Left renal cortex interstitium (tissue), 4 donors: ENCODE measurements around the gene SHPK. TPM values are rescaled to one million over a fixed set of nuclear protein-coding genes. Genes with fewer than 3 reads are reported as not detected.

Source experiments
- DNase-seq, 4 donors: peaks; one replicate each; pipeline ENCODE4 v3.0.0-alpha.2; 2013; ENCODE audit warnings: low read depth in 4 of 4, low spot score in 2 of 4, missing footprints in 1 of 4
- polyA plus RNA-seq, 4 donors: library from polyadenylated mRNA; unstranded; fragments of 120-200 nt; gene quantifications; one replicate each; pipeline ENCODE4 v1.2.1, GENCODE V29; 2013; ENCODE audit not compliant: insufficient read length in 4 of 4

Gene SHPK
- polyA plus RNA-seq, 4 donors, result 12.6 to 19.1 (median 18.2) TPM

DNA sequence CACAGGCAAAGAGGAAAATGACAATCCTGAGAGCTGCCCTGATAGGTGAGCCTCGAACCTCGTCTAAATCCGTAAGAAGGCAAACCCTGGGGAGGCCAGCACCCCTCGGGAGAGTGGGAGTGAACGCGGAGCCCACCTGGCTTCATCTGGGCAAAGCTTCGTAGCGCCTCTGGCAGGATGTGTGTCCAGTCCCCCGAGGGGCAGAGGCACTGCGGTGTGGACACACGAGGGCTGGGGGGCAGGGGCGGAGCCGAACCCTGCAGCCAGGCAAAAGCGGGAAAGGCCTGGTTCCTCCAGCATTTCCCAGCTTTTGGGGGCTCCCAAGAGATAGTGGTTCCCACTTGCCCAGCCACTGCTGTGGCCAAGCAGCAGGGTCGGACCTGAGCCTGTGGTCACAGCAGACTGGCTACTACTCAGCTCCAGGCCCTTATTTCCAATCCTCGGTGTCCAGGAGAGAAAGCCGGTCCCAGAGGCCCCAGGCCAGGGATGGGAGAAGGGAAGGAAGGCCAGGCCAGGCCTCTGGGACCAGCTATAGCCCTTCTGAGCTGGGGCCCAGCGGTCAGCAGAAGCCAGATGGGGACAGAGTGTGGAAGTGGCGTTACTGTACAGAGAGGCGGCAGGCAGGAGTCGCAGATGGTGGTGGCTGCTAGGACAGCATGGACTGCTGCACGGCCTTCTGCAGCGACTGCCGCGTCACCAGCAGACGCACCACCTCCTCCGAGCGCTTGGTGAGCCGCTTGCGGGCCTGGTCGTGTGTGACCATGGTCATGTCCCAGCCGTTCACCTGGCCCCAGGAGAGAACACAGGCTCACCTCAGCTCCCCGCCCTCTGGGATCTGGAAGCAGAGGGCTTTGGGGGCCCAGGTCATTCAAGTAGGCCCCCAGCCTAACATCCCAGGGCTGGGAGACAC is 27.3 kb upstream of the SHPK start:
- DNase-seq, result no peak

DNA sequence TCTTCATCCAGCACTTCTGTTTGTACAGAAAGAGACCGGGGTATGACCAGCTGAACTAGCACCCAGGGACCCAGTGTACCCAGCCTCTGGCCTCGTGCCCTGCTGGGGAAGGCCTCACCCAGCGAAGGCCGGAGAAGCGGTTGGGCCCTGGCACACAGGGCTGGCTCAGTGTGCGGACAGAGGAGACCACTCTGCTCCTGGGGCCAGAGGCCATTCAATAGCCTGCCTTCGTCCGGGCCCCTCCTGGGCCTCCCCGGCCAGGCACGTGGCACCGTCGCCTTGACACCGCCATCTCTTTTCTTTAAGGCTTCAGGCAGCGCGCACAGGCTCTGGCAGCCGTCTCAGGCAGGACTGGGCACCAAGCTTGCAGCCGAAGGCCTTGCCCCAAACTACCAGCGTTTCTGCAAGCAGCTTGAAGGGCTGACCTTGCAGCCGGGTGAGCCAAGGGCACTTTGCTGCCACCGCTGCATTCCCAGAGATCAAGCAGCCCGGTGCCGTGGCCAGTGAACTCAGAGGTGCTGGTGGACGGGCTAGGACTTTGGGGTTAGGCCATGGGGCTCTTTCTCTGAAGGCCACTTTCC is 24.4 kb upstream of the SHPK start:
- no peak for DNase-seq

DNA sequence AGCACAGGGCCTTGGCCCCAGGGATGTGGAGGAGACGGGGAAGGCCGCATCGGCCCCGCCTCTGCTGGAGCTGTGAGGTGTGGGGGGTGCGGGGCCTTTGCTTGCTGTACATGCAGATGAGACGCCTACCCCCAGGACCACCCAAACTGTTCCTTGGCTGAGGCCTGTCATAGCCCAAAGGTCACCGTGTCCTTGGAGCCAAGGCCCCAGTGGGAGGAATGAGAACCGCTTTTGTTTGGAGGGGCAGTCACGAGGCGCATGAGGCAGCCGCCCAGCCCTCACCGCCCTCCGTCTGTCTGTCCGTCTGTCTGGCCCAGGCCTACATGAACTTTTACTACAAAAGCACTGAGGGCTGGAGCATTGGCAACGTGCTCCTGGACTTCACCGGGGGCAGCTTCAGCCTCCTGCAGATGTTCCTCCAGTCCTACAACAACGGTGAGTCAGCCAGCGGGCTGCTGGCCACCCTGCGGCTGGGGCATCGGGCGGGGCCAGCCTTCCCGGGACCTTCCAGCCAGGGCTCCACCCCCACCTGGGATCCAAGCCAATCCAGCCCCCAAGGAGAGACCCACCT is 23.6 kb upstream of the SHPK start:
- no peak for DNase-seq

DNA sequence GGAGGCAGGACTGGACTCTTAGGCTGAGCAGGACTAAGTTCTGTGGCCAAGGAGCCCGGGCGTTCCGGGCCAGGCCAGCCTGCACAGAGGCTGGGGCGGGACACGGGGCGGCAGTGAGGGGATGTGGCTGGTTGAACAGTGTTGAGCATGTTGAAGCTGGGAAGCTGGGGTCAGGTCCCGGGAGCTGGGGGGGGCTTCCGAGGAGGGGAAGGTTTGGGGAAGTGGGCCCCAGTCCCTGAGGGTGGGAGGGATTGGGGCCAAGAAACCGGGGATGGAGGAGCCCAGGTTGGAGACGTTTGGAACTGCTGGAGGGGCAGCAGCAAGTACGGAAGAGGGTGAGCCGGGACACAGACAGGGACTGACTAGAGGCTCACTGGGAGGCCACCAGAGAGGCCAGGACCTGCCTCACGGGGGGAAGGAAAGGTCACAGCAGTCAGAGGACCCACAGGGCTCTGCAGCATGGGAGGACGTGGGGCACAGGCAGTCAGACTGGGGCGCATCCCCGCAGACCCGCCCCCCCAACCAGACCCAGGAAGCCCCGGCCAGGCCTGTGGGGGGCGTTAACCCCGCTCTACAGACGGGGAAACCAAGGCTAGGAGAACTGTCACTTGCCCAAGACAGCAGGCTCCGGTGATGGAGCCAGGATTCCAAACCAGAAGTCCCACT is 22.9 kb upstream of the SHPK start:
- DNase-seq, result no peak

- no peak for DNase-seq
These were observed 22.1 kb upstream of the SHPK start for GRCh38 chr17:3657874-3658783.

DNA sequence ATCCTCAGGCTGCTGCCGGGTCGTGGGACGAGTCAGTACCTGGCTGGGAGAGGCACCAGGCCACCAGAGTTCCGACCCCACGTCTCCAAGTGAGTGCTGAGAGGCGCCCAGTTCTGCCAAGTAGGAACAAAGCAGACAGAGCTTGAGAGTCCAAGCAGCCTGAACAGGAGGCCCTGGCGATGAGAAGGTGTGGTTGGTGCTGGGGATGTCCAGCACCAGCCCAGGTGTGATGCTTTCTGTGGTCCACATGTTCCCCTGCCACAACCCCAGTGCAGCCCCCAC is 21.5 kb upstream of the SHPK start:
- no peak for DNase-seq

DNA sequence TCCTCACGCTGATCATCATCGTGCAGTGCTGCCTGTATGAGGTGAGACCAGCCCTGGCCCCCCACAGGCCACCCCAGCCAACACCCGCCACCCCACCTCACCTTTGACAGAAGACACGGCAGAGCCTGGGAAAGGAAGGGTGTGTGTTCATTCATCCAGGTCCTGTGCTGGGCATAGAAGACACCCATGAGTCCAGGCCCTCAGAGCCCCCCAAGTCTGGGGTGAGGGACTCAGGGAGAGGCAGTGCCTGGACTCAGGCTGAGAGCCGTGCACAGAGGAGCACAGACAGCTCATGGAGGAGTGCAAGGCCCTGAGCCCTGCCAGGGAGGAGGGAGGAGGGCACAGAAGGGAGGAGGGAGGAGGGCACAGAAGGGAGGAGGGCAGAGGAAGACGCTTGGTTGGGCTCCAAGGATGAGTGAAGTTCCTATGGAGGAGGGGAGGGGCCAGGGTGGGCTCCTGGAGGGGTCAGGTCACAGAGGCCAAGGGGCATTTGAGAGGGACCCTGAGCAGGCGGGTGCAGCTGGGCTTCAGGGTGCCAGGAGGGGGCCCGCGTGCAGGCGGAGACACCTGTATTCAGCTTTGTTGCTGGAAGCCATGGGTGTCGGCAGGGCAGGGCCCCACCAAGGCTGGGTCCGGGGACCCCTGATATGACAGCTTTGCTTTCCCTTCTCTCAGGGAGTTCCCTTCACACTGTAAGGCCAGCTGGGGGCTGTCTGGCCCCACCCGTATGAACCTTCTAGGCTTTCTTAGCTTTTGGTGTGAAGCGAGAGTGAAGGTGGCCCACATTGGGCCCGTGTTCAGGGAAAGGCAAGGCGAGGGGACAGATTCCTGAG is 20.9 kb upstream of the SHPK start:
- DNase-seq, result no peak

DNA sequence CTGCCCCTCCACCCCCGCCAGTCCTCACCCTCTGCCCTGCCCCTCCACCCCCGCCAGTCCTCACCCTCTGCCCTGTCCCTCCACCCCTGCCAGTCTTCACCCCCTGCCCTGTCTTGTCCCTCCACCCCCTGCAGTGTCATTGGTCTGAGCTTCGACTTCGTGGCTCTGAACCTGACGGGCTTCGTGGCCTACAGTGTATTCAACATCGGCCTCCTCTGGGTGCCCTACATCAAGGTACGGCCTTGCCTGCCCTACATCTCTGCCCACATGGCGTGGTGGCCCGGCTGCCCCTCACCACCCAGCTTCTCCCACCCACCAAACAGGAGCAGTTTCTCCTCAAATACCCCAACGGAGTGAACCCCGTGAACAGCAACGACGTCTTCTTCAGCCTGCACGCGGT is 20.3 kb upstream of the SHPK start:
- DNase-seq, result no peak

DNA sequence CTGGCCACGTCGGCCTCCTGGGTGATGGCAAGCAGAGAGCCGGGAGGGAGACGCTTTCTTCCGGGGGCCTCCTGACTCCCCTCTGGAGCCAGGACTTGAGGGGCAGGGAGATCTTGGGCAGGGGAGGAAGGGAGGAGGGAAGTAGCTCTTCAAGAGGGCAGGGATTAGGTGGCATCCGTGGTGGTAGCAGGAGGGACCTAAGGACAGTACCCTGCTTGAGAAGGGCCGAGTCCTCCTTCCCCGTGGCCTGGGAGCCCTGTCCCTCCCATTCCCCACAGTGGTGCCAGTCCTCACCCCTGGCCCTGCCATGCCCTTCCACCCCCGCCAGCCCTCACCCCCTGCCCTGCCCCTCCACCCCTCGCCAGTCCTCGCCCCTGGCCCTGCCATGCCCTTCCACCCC is 19.7 kb upstream of the SHPK start:
- DNase-seq, result no peak

- DNase-seq, result no peak
These were observed 11.9 kb upstream of the SHPK start for GRCh38 chr17:3647769-3648555.

DNA sequence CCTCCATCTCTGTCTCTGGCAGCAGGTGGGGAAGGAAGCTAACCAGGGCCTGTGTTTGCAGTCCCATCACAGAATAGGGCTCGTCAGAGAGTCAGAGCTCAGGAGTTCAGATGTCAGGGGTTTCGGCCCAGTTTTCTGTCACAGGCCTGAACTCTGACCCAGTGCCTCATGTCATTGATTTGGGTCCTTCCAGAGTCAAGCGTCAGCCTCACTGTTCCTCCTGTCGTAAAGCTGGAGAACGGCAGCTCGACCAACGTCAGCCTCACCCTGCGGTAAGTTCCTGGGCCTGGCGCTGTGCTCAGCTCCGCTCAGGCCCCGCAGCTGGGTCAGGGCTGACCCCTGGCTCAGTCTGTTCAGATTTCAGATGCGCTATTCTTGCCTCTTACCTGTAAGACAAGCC is 11.2 kb upstream of the SHPK start:
- DNase-seq, result no peak

DNA sequence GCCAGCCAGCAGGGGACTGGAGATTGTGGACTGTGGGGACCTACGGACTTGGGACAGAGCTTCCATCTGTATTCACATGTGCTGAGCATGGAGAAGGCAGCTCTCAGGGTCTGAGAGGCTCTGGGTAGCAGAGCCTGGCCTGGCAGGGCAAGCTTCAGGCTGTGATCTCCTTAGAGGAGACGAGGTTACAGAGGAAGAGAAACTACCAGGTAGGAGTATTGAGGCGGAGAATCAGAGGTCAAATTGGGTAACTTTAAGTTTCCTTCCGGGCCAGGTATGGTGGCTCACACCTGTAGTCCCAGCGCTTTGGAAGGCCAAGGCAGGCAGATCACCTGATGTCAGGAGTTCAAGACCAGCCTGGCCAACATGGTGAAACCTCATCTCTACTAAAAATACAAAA is 9.3 kb upstream of the SHPK start:
- DNase-seq, result no peak

DNA sequence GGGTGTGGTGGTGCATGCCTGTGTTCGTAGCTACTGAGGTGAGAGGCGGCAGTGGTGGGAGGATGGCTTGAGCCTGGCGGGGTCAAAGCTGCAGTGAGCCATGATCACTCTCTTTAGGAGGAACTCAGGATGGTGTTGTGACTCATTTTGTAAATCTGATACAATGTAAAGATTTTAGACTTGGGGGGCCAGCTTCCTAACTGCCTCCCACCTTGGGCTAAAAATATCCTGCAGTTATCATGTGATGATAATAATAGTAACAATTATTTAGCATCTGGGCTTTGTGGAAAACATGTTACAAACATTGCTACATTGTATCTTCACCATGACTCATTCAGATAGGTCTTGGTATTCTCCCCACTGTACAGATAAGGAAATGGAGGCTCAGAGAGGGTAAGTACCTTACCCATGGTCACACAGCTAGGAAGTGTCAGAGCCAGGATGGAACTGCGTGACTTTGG is 7.9 kb upstream of the SHPK start:
- no peak for DNase-seq

DNA sequence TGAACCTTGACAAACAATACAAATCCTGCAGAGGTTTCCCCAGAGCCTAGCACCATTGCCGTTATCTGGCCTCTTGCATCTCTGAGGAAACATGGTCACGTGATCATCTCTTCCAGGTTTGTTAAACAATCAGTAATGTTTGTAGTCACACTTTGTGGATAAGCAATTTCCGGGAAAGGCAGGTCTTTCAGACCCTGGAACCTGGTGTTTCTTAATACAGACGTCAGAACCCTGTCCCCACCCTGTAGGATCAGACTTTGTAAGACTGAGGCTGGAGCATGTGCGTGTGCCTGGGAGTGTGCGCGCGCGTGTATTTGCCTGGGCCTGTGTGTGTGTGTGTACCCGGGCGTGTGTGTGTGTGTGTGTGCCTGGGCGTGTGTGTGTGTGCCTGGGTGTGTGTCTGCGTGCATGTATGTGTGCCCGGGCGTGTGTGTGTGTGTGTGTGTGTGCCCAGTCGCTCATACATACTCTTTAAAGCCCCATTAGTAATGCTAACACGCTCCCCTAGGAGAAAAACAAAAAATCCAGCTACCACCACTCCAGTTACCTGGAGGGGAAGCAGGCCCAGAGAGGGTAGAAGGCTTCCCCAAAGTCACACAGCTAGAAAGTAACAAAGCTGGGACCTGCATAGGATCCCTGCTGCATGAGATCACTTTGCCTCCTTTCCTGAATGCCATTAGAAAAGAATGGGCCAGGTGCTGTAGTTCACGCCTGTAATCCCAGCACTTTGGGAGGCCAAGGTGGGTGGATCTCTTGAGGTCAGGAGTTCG is 5.9 kb upstream of the SHPK start:
- no peak for DNase-seq

DNA sequence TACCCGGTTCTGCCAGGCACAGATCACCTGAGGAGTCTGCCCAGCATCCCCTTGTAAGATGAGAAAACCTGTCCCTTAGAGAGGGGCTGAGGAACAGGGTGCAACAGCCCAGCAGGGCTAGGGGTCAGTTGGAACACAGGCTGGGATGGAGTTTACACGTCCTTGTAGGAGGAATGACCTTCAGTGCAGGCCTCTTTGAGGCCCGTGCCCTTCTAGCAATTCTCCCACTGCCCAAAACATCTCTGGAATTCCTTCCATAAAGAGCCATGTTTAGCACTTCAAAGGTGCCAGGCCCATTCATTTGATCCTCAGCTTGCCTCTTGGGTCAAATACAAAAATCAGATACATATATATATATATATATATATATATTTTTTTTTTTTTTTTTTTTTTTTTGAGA is 5.0 kb upstream of the SHPK start:
- no peak for DNase-seq

DNA sequence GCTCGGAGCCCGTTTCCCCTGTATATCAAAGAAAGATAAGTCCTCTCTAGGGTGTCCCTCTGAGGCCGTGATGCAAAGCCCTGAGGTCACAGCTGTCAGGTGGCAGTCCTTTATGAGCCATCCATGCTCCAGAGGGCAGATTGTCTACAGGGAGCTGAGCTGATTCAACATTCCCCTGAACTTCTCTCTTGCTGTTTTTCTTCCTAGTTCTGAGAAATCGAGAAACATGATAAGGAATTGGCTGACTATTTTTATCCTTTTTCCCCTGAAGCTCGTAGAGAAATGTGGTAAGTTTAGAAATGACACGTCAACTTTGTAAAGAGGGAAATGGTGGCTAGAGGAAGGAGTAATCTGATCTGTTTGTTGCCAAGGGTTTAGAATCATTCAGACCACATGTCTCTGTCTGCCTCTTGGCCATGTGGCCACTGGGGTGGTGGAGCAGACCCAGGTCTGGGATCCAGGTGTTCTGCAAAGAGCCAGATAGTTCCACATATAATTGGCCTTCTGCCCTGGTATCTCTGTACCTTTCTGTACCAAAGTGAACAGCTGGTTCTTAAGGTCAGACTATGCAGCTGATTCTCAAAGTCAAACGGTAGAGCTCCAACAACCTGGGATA is 4.0 kb upstream of the SHPK start:
- no peak for DNase-seq

DNA sequence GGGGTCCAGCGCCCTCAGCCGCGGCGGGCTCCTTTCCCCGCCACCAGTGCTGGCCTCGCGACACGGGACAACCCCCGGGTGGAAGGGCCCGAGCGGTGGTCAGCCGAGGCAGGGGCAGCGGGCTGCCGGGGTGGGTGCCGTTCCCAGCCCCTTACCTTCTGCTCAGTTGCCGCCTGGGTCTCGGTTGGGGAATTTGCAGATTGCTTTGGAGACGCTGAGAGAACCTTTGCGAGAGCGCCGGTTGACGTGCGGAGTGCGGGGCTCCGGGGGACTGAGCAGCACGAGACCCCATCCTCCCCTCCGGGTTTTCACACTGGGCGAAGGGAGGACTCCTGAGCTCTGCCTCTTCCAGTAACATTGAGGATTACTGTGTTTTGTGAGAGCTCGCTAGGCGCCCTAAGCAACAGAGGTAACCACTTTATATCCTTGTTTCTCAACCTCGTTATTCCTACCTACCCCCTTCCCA is 891 bp upstream of the SHPK start:
- no peak for DNase-seq
